Right atrium auricular region (tissue), 2 donors: Measurements from ENCODE around the gene KCTD13. TPM values are rescaled to one million over a fixed set of nuclear protein-coding genes. Genes with fewer than 3 reads are reported as not detected.

Source experiments
- DNase-seq: peaks from one replicate; pipeline ENCODE4 v3.0.0-alpha.2; 2019; ENCODE audit warnings: low spot score
- H3K27ac ChIP-seq, 2 donors: fragments of 200-600 bp; sonication (generic); 1 replicate in 1 of 2; 2 replicates in 1 of 2; pipeline ENCODE4 v1.5.1; 2016 to 2019
- H3K27me3 ChIP-seq, 2 donors: fragments of 200-600 bp; sonication (generic); one replicate each; pipeline versions ENCODE4 v1.5.1 to v1.6.0; 2017 to 2019
- H3K36me3 ChIP-seq: fragments of 200-600 bp; sonication (generic); one replicate; pipeline ENCODE4 v1.5.1; 2016
- H3K4me1 ChIP-seq, 2 donors: fragments of 200-600 bp; sonication (generic); one replicate each; pipeline versions ENCODE4 v1.5.1 to v1.6.0; 2017 to 2019
- H3K4me3 ChIP-seq, 2 donors: fragments of 200-600 bp; sonication (generic); 1 replicate in 1 of 2; 2 replicates in 1 of 2; pipeline ENCODE4 v1.5.1; 2017 to 2019; ENCODE audit warnings: mild to moderate bottlenecking in 1 of 2, moderate library complexity in 1 of 2
- H3K9me3 ChIP-seq, 2 donors: fragments of 200-600 bp; sonication (generic); one replicate each; pipeline ENCODE4 v1.5.1; 2019
- total RNA-seq, 2 donors: library from RNA; depleted of rRNA; stranded (reverse); fragments of >200 nt; gene quantifications; one replicate each; pipeline ENCODE4 v1.1.0, GENCODE V29; 2016
- TF ChIP-seq, protein P1 (sequence below), 2 donors: fragments of 200-600 bp; sonication (generic); IDR thresholded peaks; one replicate each; pipeline ENCODE4 v1.5.1; 2019; ENCODE audit warnings: antibody characterized with exemption in 2 of 2

Gene KCTD13
- total RNA-seq, 2 donors from 2014 or later = 6.4 to 6.5 TPM

DNA sequence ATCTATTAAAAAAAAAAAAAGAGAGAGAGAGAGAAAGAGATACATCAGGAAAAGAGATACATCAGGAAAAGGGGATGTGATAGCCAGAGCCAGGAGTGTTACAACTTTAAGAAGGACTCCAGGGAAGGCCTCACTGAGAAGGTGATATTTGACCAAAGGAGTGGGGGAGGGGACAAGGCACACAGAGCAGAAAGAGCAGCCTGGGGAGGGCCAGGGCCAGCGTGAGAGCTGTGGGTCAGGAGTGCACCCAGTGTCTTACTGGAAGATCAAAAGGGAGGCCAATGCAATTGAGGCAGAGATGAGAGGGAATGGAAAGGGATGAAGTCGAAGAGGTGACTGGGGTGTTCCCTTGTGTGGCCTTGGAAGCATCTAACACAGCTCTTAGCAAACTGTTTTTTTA, 18.1 kb downstream of the KCTD13 start:
- TF ChIP-seq, protein P1, sequence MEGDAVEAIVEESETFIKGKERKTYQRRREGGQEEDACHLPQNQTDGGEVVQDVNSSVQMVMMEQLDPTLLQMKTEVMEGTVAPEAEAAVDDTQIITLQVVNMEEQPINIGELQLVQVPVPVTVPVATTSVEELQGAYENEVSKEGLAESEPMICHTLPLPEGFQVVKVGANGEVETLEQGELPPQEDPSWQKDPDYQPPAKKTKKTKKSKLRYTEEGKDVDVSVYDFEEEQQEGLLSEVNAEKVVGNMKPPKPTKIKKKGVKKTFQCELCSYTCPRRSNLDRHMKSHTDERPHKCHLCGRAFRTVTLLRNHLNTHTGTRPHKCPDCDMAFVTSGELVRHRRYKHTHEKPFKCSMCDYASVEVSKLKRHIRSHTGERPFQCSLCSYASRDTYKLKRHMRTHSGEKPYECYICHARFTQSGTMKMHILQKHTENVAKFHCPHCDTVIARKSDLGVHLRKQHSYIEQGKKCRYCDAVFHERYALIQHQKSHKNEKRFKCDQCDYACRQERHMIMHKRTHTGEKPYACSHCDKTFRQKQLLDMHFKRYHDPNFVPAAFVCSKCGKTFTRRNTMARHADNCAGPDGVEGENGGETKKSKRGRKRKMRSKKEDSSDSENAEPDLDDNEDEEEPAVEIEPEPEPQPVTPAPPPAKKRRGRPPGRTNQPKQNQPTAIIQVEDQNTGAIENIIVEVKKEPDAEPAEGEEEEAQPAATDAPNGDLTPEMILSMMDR (IDR thresholded peaks at IDR 0.05) = no peak
- H3K27ac ChIP-seq = no peak overlapping the region
- H3K36me3 ChIP-seq = no peaks in the 10 kb centered on the region
- DNase-seq = no peak
- no peaks in the 10 kb centered on the region for H3K4me1 ChIP-seq
- no peaks in the 10 kb centered on the region for H3K27me3 ChIP-seq
- no peak overlapping the region for H3K4me3 ChIP-seq
- H3K9me3 ChIP-seq = no peaks in the 10 kb centered on the region

- H3K36me3 ChIP-seq = no peaks in the 10 kb centered on the region
- no peak overlapping the region for H3K27ac ChIP-seq
- H3K4me3 ChIP-seq = no peak overlapping the region
- no peaks in the 10 kb centered on the region for H3K27me3 ChIP-seq
- no peaks in the 10 kb centered on the region for H3K9me3 ChIP-seq
- TF ChIP-seq, protein P1 (IDR thresholded peaks at IDR 0.05) = no peak
- DNase-seq = no peak
- H3K4me1 ChIP-seq = no peaks in the 10 kb centered on the region
Measured at GRCh38 chr16:29906520-29907244, 19.3 kb downstream of the KCTD13 start.

GRCh38 chr16:29905668-29906067, 20.4 kb downstream of the KCTD13 start:
- no peak overlapping the region for H3K4me3 ChIP-seq
- no peaks in the 10 kb centered on the region for H3K27me3 ChIP-seq
- peaks cover 0 to 6% of the 10 kb centered on the region in 2 donors for H3K4me1 ChIP-seq
- no peaks in the 10 kb centered on the region for H3K36me3 ChIP-seq
- TF ChIP-seq, protein P1 (IDR thresholded peaks at IDR 0.05) = no peak
- DNase-seq = no peak
- no peaks in the 10 kb centered on the region for H3K9me3 ChIP-seq
- no peak overlapping the region for H3K27ac ChIP-seq

GRCh38 chr16:29904947-29905346, 21.1 kb downstream of the KCTD13 start:
- H3K4me3 ChIP-seq = no peak overlapping the region
- no peak overlapping the region for H3K27ac ChIP-seq
- peaks cover 0 to 13% of the 10 kb centered on the region in 2 donors for H3K4me1 ChIP-seq
- TF ChIP-seq, protein P1 (IDR thresholded peaks at IDR 0.05) = no peak
- no peaks in the 10 kb centered on the region for H3K9me3 ChIP-seq
- no peaks in the 10 kb centered on the region for H3K27me3 ChIP-seq
- DNase-seq = no peak
- no peaks in the 10 kb centered on the region for H3K36me3 ChIP-seq

GRCh38 chr16:29903590-29903989, 22.4 kb downstream of the KCTD13 start:
- Histone ChIP-seq H3K9me3 (no peaks in the 10 kb centered on the region), H3K27ac (no peak overlapping the region), H3K36me3 (no peaks in the 10 kb centered on the region), H3K4me1 (peaks cover 0 to 25% of the 10 kb centered on the region in 2 donors), H3K4me3 (no peak overlapping the region), H3K27me3 (peaks cover 0 to 6% of the 10 kb centered on the region in 2 donors)
- TF ChIP-seq, protein P1 (IDR thresholded peaks at IDR 0.05) = no peak
- no peak for DNase-seq

DNA sequence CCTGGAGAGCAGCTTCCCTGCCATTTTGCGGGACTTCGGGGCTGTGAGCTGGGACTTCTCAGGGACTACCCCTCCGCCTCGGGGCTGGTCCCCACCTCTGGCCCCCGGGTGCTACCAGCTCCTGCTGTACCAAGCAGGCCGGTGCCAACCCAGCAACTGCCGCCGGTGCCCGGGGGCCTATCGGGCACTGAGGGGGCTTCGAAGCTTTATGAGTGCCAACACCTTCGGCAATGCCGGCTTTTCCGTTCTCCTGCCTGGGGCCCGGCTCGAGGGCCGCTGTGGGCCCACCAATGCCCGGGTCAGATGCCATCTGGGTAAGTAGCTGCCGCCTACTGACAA, 24.4 kb downstream of the KCTD13 start:
- no peak for DNase-seq
- H3K27me3 ChIP-seq = peaks cover 7 to 8% of the 10 kb centered on the region in 2 donors
- H3K4me3 ChIP-seq = peak overlapping the region in 1 of 2 donors; percentile 60

More for the DNA sequence above, 24.4 kb downstream of the KCTD13 start:
- no peaks in the 10 kb centered on the region for H3K9me3 ChIP-seq
- no peaks in the 10 kb centered on the region for H3K36me3 ChIP-seq
- TF ChIP-seq, protein P1 (IDR thresholded peaks at IDR 0.05) = no peak
- H3K27ac ChIP-seq = no peak overlapping the region
- H3K4me1 ChIP-seq = peaks cover 0 to 26% of the 10 kb centered on the region in 2 donors
